Liver (tissue), 9 donors: Measurements from ENCODE around the gene SREK1. TPM values are rescaled to one million over a fixed set of nuclear protein-coding genes. Genes with fewer than 3 reads are reported as not detected.

Experiments used
- DNase-seq: peaks from one replicate; pipeline ENCODE4 v3.0.0-alpha.2; 2017; ENCODE audit warnings: low spot score
- H3K27ac ChIP-seq, 2 donors: one replicate each; pipeline ENCODE4 v1.7.0; 2013; ENCODE audit warnings: inconsistent platforms in 2 of 2, low read length in 2 of 2, control low read depth in 1 of 2, low read depth in 1 of 2, mild to moderate bottlenecking in 1 of 2
- H3K27me3 ChIP-seq, 4 donors: one replicate each; pipeline versions ENCODE4 v1.6.1 to v1.7.0; 2013; ENCODE audit warnings: low read length in 3 of 4, inconsistent platforms in 1 of 4, mild to moderate bottlenecking in 1 of 4, moderate library complexity in 1 of 4; ENCODE audit not compliant: control insufficient read depth in 4 of 4, insufficient read depth in 4 of 4
- H3K36me3 ChIP-seq, 4 donors: one replicate each; pipeline versions ENCODE4 v1.6.1 to v1.7.0; 2013; ENCODE audit warnings: low read length in 3 of 4, mild to moderate bottlenecking in 3 of 4, low read depth in 1 of 4, moderate library complexity in 1 of 4; ENCODE audit not compliant: control insufficient read depth in 4 of 4, insufficient read depth in 3 of 4
- H3K4me1 ChIP-seq, 4 donors: one replicate each; pipeline versions ENCODE4 v1.6.1 to v1.7.0; 2013; ENCODE audit warnings: low read length in 3 of 4, mild to moderate bottlenecking in 3 of 4, moderate library complexity in 1 of 4; ENCODE audit not compliant: control insufficient read depth in 4 of 4, insufficient read depth in 4 of 4
- H3K4me3 ChIP-seq, 3 donors: one replicate each; pipeline versions ENCODE4 v1.6.1 to v1.7.0; 2013; ENCODE audit warnings: low read length in 3 of 3, control low read depth in 1 of 3, low read depth in 1 of 3, mild to moderate bottlenecking in 1 of 3
- H3K9ac ChIP-seq, 2 donors: one replicate each; pipeline ENCODE4 v1.7.0; 2013; ENCODE audit warnings: low read length in 2 of 2, mild to moderate bottlenecking in 2 of 2, moderate library complexity in 2 of 2, control low read depth in 1 of 2, low read depth in 1 of 2
- H3K9me3 ChIP-seq, 4 donors: one replicate each; pipeline versions ENCODE4 v1.6.1 to v1.7.0; 2013; ENCODE audit warnings: low read length in 3 of 4; ENCODE audit not compliant: control insufficient read depth in 4 of 4
- EGR1 ChIP-seq, 2 donors: IDR thresholded peaks; 2 replicates each; pipeline ENCODE4 v1.6.1; 2016 to 2018; ENCODE audit warnings: antibody characterized with exemption in 2 of 2, low read depth in 2 of 2
- FOXA1 ChIP-seq: IDR thresholded peaks from 2 replicates; pipeline ENCODE4 v1.6.1; 2016; ENCODE audit warnings: antibody characterized with exemption
- FOXA2 ChIP-seq: IDR thresholded peaks from 2 replicates; pipeline ENCODE4 v1.6.1; 2016; ENCODE audit warnings: antibody characterized with exemption
- GABPA ChIP-seq, 2 donors: IDR thresholded peaks in 1 of 2; conservative IDR thresholded peaks in 1 of 2; 2 replicates each; pipeline ENCODE4 v1.6.1; 2016; ENCODE audit warnings: antibody characterized with exemption in 2 of 2, mild to moderate bottlenecking in 1 of 2, moderate library complexity in 1 of 2
- HNF4A ChIP-seq, 2 donors: conservative IDR thresholded peaks; 2 replicates each; pipeline ENCODE4 v1.6.1; 2016; ENCODE audit warnings: antibody characterized with exemption in 2 of 2, mild to moderate bottlenecking in 2 of 2
- JUND ChIP-seq, 2 donors: IDR thresholded peaks; 2 replicates each; pipeline ENCODE4 v1.6.1; 2016; ENCODE audit warnings: antibody characterized with exemption in 2 of 2
- NR2F2 ChIP-seq: IDR thresholded peaks from 2 replicates; pipeline ENCODE4 v1.6.1; 2016; ENCODE audit warnings: antibody characterized with exemption
- RAD21 ChIP-seq, 2 donors: IDR thresholded peaks; 2 replicates each; pipeline ENCODE4 v1.6.1; 2016; ENCODE audit warnings: antibody characterized with exemption in 2 of 2, mild to moderate bottlenecking in 2 of 2
- RXRA ChIP-seq, 2 donors: IDR thresholded peaks; 2 replicates each; pipeline ENCODE4 v1.6.1; 2017 to 2018; ENCODE audit warnings: antibody characterized with exemption in 2 of 2, mild to moderate bottlenecking in 1 of 2
- SP1 ChIP-seq: IDR thresholded peaks from 2 replicates; pipeline ENCODE4 v1.6.1; 2018; ENCODE audit warnings: antibody characterized with exemption, mild to moderate bottlenecking
- TAF1 ChIP-seq: conservative IDR thresholded peaks from 2 replicates; pipeline ENCODE4 v1.6.1; 2016; ENCODE audit warnings: antibody characterized with exemption, mild to moderate bottlenecking
- WGBS: extraction: QIAGEN DNeasy Blood & Tissue Kit; methylation state at CpG from one replicate; pipeline ENCODE4 v1.1.7; 2013; 5-methylcytosine and 5-hydroxymethylcytosine counted together
- polyA plus RNA-seq, 2 donors: library from polyadenylated mRNA; stranded (reverse) in 1 of 2; unstranded in 1 of 2; fragments of 200-250 nt in 1 of 2; fragments of >200 nt in 1 of 2; fragmentation: Nextera tagmentation in 1 of 2; extraction: Ambion mirVana in 1 of 2; gene quantifications; one replicate each; pipeline versions ENCODE4 v1.2.1 to v1.2.3, GENCODE V29; 2013 to 2015
- total RNA-seq, 2 donors: library from RNA; depleted of rRNA; stranded (reverse); fragments of >200 nt; gene quantifications; one replicate each; pipeline ENCODE4 v1.2.3, GENCODE V29; 2014
- TF ChIP-seq, protein P1 (sequence below): IDR thresholded peaks from 2 replicates; pipeline ENCODE4 v1.6.1; 2016; ENCODE audit warnings: antibody characterized with exemption, mild to moderate bottlenecking
- TF ChIP-seq, protein P2 (sequence below): IDR thresholded peaks from 2 replicates; pipeline ENCODE4 v1.6.1; 2016; ENCODE audit warnings: antibody characterized with exemption
- TF ChIP-seq, protein P3 (sequence below): IDR thresholded peaks from 2 replicates; pipeline ENCODE4 v1.6.1; 2016; ENCODE audit warnings: antibody characterized with exemption
- TF ChIP-seq, protein P4 (sequence below): fragments of 150-350 bp; IDR thresholded peaks from 2 replicates; pipeline ENCODE4 v1.5.1; 2017; ENCODE audit warnings: improper control_type of control experiment, low read depth, low read length; ENCODE audit not compliant: missing input control
- donor health status: healthy.
- donor health status: healthy.
- donor health status: healthy.
- donor health status: healthy.
- donor health status: healthy.

SREK1 gene
- total and polyA plus RNA-seq, 4 donors, result 10.2 to 85.8 (median 43.9) TPM

DNA sequence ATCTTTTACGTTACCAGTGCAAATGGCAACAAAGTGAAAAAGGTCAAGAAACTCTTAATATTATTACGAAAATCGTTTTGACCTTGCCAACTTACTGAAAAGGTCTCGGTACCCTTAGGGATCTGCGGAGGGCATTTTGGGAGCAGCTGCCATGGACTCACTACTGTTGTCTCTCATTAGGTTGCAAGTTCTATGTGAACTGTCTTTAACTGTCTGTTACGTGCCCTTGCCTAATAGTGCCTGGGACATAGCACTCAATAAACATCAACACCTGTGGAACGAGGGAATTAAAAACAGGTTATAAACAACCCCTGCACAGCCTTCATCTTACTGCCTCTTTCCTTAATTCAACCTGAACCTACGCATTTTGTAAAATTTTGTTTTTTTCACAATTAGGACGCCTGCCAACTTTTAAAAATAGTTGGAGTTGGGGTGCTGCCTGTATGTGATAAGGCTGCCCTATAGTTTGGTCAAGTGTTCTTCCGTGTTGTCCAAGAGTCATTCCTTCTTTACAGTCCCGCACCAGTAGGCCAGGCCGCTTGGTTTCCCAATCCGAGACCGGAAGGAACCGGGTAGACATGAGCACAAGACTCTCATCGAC is 527 bp upstream of the SREK1 start:
- Histone ChIP-seq H3K9me3 (no peaks in the 10 kb centered on the region), H3K27me3 (no peaks in the 10 kb centered on the region), H3K4me3 (peak overlapping the region; percentile 61 to 99 (median 99)), H3K36me3 (no peaks in the 10 kb centered on the region), H3K27ac (peak overlapping the region; percentile 99 to 100), H3K9ac (peak overlapping the region; percentile 91 to 97), H3K4me1 (peaks cover 0 to 24% (median 20%) of the 10 kb centered on the region in 4 donors)
- WGBS, result 11% methylated on average over 16 of the region's 16 CpGs
- DNase-seq, result no peak
- TF ChIP-seq RAD21 (IDR thresholded peaks at IDR 0.05) (no peak), JUND (IDR thresholded peaks at IDR 0.05) (no peak), RXRA (IDR thresholded peaks at IDR 0.05) (no peak), FOXA1 (no peak), GABPA (IDR thresholded peaks at IDR 0.05 in 1 of 2, conservative IDR thresholded peaks at IDR 0.05 in 1 of 2) (peak; percentile 41 to 73), EGR1 (IDR thresholded peaks at IDR 0.05; ENCODE audit: low read depth in 2 of 2) (no peak), SP1 (no peak), TAF1 (peak; percentile 51), FOXA2 (no peak), HNF4A (conservative IDR thresholded peaks at IDR 0.05) (no peak)
- TF ChIP-seq, protein P1, sequence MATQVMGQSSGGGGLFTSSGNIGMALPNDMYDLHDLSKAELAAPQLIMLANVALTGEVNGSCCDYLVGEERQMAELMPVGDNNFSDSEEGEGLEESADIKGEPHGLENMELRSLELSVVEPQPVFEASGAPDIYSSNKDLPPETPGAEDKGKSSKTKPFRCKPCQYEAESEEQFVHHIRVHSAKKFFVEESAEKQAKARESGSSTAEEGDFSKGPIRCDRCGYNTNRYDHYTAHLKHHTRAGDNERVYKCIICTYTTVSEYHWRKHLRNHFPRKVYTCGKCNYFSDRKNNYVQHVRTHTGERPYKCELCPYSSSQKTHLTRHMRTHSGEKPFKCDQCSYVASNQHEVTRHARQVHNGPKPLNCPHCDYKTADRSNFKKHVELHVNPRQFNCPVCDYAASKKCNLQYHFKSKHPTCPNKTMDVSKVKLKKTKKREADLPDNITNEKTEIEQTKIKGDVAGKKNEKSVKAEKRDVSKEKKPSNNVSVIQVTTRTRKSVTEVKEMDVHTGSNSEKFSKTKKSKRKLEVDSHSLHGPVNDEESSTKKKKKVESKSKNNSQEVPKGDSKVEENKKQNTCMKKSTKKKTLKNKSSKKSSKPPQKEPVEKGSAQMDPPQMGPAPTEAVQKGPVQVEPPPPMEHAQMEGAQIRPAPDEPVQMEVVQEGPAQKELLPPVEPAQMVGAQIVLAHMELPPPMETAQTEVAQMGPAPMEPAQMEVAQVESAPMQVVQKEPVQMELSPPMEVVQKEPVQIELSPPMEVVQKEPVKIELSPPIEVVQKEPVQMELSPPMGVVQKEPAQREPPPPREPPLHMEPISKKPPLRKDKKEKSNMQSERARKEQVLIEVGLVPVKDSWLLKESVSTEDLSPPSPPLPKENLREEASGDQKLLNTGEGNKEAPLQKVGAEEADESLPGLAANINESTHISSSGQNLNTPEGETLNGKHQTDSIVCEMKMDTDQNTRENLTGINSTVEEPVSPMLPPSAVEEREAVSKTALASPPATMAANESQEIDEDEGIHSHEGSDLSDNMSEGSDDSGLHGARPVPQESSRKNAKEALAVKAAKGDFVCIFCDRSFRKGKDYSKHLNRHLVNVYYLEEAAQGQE, result no peak
- TF ChIP-seq, protein P2, sequence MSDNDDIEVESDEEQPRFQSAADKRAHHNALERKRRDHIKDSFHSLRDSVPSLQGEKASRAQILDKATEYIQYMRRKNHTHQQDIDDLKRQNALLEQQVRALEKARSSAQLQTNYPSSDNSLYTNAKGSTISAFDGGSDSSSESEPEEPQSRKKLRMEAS, result peak; percentile 21
- TF ChIP-seq, protein P3, sequence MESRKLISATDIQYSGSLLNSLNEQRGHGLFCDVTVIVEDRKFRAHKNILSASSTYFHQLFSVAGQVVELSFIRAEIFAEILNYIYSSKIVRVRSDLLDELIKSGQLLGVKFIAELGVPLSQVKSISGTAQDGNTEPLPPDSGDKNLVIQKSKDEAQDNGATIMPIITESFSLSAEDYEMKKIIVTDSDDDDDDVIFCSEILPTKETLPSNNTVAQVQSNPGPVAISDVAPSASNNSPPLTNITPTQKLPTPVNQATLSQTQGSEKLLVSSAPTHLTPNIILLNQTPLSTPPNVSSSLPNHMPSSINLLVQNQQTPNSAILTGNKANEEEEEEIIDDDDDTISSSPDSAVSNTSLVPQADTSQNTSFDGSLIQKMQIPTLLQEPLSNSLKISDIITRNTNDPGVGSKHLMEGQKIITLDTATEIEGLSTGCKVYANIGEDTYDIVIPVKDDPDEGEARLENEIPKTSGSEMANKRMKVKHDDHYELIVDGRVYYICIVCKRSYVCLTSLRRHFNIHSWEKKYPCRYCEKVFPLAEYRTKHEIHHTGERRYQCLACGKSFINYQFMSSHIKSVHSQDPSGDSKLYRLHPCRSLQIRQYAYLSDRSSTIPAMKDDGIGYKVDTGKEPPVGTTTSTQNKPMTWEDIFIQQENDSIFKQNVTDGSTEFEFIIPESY, result no peak
- TF ChIP-seq, protein P4, sequence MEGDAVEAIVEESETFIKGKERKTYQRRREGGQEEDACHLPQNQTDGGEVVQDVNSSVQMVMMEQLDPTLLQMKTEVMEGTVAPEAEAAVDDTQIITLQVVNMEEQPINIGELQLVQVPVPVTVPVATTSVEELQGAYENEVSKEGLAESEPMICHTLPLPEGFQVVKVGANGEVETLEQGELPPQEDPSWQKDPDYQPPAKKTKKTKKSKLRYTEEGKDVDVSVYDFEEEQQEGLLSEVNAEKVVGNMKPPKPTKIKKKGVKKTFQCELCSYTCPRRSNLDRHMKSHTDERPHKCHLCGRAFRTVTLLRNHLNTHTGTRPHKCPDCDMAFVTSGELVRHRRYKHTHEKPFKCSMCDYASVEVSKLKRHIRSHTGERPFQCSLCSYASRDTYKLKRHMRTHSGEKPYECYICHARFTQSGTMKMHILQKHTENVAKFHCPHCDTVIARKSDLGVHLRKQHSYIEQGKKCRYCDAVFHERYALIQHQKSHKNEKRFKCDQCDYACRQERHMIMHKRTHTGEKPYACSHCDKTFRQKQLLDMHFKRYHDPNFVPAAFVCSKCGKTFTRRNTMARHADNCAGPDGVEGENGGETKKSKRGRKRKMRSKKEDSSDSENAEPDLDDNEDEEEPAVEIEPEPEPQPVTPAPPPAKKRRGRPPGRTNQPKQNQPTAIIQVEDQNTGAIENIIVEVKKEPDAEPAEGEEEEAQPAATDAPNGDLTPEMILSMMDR, result no peak

DNA sequence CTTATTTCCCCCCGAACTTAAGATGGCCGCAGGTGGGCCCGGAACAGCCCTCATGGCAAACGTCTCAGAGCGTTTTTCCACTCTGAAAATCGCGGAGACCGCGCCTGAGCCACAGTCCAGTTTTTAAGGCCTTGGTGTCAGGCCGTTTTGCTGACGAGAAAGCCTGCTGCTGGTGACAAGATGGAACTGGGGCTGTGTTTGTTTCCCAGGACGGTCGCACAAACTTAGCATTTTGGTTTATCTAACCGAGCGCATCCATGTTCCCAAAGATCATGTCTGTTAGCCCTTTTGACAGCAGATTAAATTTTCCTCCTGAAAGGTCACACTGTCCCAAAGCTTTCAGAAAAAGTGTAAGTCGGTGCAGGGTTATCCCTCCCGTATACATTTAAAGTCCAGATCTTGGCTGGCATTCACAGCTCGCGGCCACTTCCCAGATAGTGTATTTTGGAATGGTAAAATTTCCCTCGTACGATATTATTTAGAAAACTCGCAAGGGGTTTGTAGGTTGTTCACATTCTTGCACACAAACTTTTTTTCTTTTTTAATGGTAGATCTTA is 812 bp downstream of the SREK1 start:
- Histone ChIP-seq H3K27me3 (no peaks in the 10 kb centered on the region), H3K4me3 (peak overlapping the region; percentile 61 to 99 (median 99)), H3K36me3 (no peaks in the 10 kb centered on the region), H3K27ac (peak overlapping the region; percentile 99 to 100), H3K9ac (peak overlapping the region; percentile 97 to 99), H3K9me3 (no peaks in the 10 kb centered on the region), H3K4me1 (peaks cover 0 to 24% (median 20%) of the 10 kb centered on the region in 4 donors)
- DNase-seq, result no peak
- under 1% methylated on average over 22 of the region's 22 CpGs for WGBS
- TF ChIP-seq, protein P4, result no peak
- TF ChIP-seq FOXA2, result no peak
- TF ChIP-seq, protein P3, result no peak
- TF ChIP-seq, protein P2, result peak; percentile 55
- TF ChIP-seq TAF1, result peak; percentile 61
- no peak for TF ChIP-seq RAD21 (IDR thresholded peaks at IDR 0.05)
- TF ChIP-seq FOXA1, result no peak
- no peak for TF ChIP-seq SP1
- TF ChIP-seq HNF4A (conservative IDR thresholded peaks at IDR 0.05), result peak in 1 of 2 donors; percentile 40
- no peak for TF ChIP-seq NR2F2
- TF ChIP-seq EGR1 (IDR thresholded peaks at IDR 0.05; ENCODE audit: low read depth in 2 of 2), result no peak
